ENCODE results near the gene LPP.

Gene LPP

GRCh38 chr3:188468196-188468595 lies 314.2 kb downstream of the LPP start:
- TF ChIP-seq CTCF (IDR thresholded peaks at IDR 0.05; ENCODE audit: poor library complexity, severe bottlenecking), result no peak
- DNase-seq (ENCODE audit: low spot score) (no peak), ATAC-seq (ENCODE audit: low read depth) (no peak)
- H3K4me1 ChIP-seq (ENCODE audit: insufficient read depth, poor library complexity, severe bottlenecking), result no peaks in the 10 kb centered on the region
- H3K4me3 ChIP-seq (ENCODE audit: severe bottlenecking), result no peak overlapping the region
- H3K36me3 ChIP-seq (ENCODE audit: low read depth), result no peaks in the 10 kb centered on the region
- no peak overlapping the region for H3K27ac ChIP-seq (ENCODE audit: poor library complexity, severe bottlenecking)
- H3K9me3 ChIP-seq (ENCODE audit: severe bottlenecking), result no peaks in the 10 kb centered on the region
- H3K27me3 ChIP-seq (ENCODE audit: insufficient read depth, poor library complexity, severe bottlenecking), result no peaks in the 10 kb centered on the region

- no peaks in the 10 kb centered on the region for H3K27me3 ChIP-seq (ENCODE audit: insufficient read depth, poor library complexity, severe bottlenecking)
- DNase-seq (ENCODE audit: low spot score) (no peak), ATAC-seq (ENCODE audit: low read depth) (no peak)
- no peaks in the 10 kb centered on the region for H3K4me1 ChIP-seq (ENCODE audit: insufficient read depth, poor library complexity, severe bottlenecking)
- TF ChIP-seq CTCF (IDR thresholded peaks at IDR 0.05; ENCODE audit: poor library complexity, severe bottlenecking), result no peak
- H3K27ac ChIP-seq (ENCODE audit: poor library complexity, severe bottlenecking), result no peak overlapping the region
- no peak overlapping the region for H3K4me3 ChIP-seq (ENCODE audit: severe bottlenecking)
- no peaks in the 10 kb centered on the region for H3K9me3 ChIP-seq (ENCODE audit: severe bottlenecking)
- no peaks in the 10 kb centered on the region for H3K36me3 ChIP-seq (ENCODE audit: low read depth)
Observed at GRCh38 chr3:188468662-188469061, 314.7 kb downstream of the LPP start.

- H3K4me3 ChIP-seq (ENCODE audit: severe bottlenecking), result no peak overlapping the region
- no peaks in the 10 kb centered on the region for H3K36me3 ChIP-seq (ENCODE audit: low read depth)
- no peaks in the 10 kb centered on the region for H3K4me1 ChIP-seq (ENCODE audit: insufficient read depth, poor library complexity, severe bottlenecking)
- no peak overlapping the region for H3K27ac ChIP-seq (ENCODE audit: poor library complexity, severe bottlenecking)
- no peak for ATAC-seq (ENCODE audit: low read depth)
- H3K9me3 ChIP-seq (ENCODE audit: severe bottlenecking), result no peaks in the 10 kb centered on the region
- H3K27me3 ChIP-seq (ENCODE audit: insufficient read depth, poor library complexity, severe bottlenecking), result no peaks in the 10 kb centered on the region
- TF ChIP-seq CTCF (IDR thresholded peaks at IDR 0.05; ENCODE audit: poor library complexity, severe bottlenecking), result no peak
- no peak for DNase-seq (ENCODE audit: low spot score)
Observed at GRCh38 chr3:188469228-188469885, 315.4 kb downstream of the LPP start.

- no peak overlapping the region for H3K27ac ChIP-seq (ENCODE audit: poor library complexity, severe bottlenecking)
- no peaks in the 10 kb centered on the region for H3K36me3 ChIP-seq (ENCODE audit: low read depth)
- ATAC-seq (ENCODE audit: low read depth), result no peak
- H3K27me3 ChIP-seq (ENCODE audit: insufficient read depth, poor library complexity, severe bottlenecking), result no peaks in the 10 kb centered on the region
- DNase-seq (ENCODE audit: low spot score), result no peak
- no peak for TF ChIP-seq CTCF (IDR thresholded peaks at IDR 0.05; ENCODE audit: poor library complexity, severe bottlenecking)
- no peaks in the 10 kb centered on the region for H3K9me3 ChIP-seq (ENCODE audit: severe bottlenecking)
- no peak overlapping the region for H3K4me3 ChIP-seq (ENCODE audit: severe bottlenecking)
- no peaks in the 10 kb centered on the region for H3K4me1 ChIP-seq (ENCODE audit: insufficient read depth, poor library complexity, severe bottlenecking)
Observed at GRCh38 chr3:188470508-188471130, 316.7 kb downstream of the LPP start.

- DNase-seq (ENCODE audit: low spot score), result no peak
- TF ChIP-seq CTCF (IDR thresholded peaks at IDR 0.05; ENCODE audit: poor library complexity, severe bottlenecking), result no peak
- H3K4me3 ChIP-seq (ENCODE audit: severe bottlenecking), result no peak overlapping the region
Observed at GRCh38 chr3:188471723-188472122, 317.8 kb downstream of the LPP start.

More at GRCh38 chr3:188471723-188472122, 317.8 kb downstream of the LPP start:
- Histone ChIP-seq H3K27me3 (ENCODE audit: insufficient read depth, poor library complexity, severe bottlenecking) (no peaks in the 10 kb centered on the region), H3K4me1 (ENCODE audit: insufficient read depth, poor library complexity, severe bottlenecking) (no peaks in the 10 kb centered on the region), H3K9me3 (ENCODE audit: severe bottlenecking) (no peaks in the 10 kb centered on the region), H3K36me3 (ENCODE audit: low read depth) (no peaks in the 10 kb centered on the region), H3K27ac (ENCODE audit: poor library complexity, severe bottlenecking) (no peak overlapping the region)
- no peak for ATAC-seq (ENCODE audit: low read depth)
